Measurements from ENCODE around the gene ICAM1.

DNA sequence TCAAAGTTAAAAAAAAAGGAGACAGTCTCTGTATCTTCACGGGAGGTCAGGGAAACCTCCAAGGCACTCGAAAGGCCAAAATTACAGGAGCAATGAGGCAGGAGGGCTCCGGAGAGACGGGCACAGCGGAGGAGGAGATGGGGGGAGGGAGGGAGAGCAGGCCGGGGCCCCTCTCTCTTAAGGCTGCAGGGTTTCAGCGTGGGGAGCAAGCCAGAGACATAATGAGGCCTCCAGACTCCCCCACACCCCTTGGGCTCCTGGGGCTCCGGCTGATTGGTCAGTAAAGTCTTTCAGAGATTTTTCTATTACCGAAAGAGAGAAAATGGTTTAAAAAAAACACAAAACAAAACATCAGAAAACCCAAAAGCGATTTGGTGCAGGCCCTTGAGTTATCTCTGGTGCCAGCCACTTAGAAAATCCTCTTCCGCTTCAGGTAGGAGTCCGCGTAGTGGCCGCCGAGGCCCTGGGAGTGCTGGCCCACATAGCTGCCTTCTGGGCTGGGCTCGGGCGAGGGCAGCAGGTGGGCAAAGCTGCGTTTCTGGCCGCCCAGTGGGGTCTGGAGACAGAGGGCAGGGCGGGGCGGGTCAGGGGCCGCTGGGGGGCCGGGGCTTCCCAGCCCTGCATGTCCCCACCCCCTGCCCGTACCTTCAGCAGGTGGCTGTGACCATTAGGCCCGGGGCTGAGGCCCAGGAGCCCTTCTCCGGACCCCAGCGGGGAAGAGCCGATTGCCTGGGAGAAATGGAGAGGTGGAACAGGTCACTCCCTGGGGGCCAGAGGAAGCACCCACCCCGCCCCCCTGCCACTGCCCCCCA is 46.3 kb downstream of the ICAM1 start:
- TF ChIP-seq, protein P1, sequence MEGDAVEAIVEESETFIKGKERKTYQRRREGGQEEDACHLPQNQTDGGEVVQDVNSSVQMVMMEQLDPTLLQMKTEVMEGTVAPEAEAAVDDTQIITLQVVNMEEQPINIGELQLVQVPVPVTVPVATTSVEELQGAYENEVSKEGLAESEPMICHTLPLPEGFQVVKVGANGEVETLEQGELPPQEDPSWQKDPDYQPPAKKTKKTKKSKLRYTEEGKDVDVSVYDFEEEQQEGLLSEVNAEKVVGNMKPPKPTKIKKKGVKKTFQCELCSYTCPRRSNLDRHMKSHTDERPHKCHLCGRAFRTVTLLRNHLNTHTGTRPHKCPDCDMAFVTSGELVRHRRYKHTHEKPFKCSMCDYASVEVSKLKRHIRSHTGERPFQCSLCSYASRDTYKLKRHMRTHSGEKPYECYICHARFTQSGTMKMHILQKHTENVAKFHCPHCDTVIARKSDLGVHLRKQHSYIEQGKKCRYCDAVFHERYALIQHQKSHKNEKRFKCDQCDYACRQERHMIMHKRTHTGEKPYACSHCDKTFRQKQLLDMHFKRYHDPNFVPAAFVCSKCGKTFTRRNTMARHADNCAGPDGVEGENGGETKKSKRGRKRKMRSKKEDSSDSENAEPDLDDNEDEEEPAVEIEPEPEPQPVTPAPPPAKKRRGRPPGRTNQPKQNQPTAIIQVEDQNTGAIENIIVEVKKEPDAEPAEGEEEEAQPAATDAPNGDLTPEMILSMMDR (IDR thresholded peaks at IDR 0.05), result no peak
- no peak for TF ChIP-seq EZH2 (IDR thresholded peaks at IDR 0.05)
- TF ChIP-seq EZH2phosphoT487 (IDR thresholded peaks at IDR 0.05), result no peak

Measured in neural progenitor cell (in vitro differentiated cells).